Suprapubic skin (tissue), 4 donors: ENCODE results near the gene PCDH15.

Source experiments
- EP300 ChIP-seq: sonication (generic); formaldehyde crosslinking; IDR thresholded peaks from one replicate; pipeline ENCODE4 v1.6.1; 2017; ENCODE audit warnings: antibody characterized with exemption
- POLR2A ChIP-seq, 2 donors: fragments of 450-650 bp; IDR thresholded peaks; one replicate each; pipeline ENCODE4 v1.6.1; 2017; ENCODE audit warnings: antibody characterized with exemption in 2 of 2, mild to moderate bottlenecking in 2 of 2, moderate library complexity in 2 of 2
- POLR2AphosphoS5 ChIP-seq, 3 donors: sonication (generic); formaldehyde crosslinking; IDR thresholded peaks; one replicate each; pipeline ENCODE4 v1.6.1; 2017; ENCODE audit warnings: antibody characterized with exemption in 3 of 3
- TF ChIP-seq, protein P1 (sequence below), 2 donors: fragments of 200-600 bp in 1 of 2; fragments of 450-650 bp in 1 of 2; sonication (generic) in 1 of 2; IDR thresholded peaks; one replicate each; pipeline ENCODE4 v1.5.1; 2016 to 2019; ENCODE audit warnings: antibody characterized with exemption in 2 of 2, mild to moderate bottlenecking in 1 of 2, moderate library complexity in 1 of 2

DNA sequence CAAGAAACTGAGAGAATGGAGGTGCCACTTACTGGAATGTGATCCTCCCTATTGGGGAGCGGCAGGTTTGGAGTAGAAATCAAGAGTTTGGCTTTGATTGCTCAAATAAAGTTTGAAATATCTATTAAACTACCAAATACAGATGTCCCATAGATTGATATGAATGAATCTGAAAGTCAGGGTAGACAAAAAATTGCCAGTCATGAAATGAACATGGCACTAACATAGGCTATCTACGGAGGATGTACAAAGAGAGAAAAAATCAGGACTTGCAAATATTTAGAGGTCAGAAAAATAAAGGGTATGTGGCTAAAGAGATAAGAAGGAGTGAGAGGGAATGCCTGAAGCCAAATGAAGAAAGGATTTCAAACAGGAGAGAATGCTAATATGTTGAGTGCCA lies 119.9 kb downstream of the PCDH15 start:
- TF ChIP-seq, protein P1, sequence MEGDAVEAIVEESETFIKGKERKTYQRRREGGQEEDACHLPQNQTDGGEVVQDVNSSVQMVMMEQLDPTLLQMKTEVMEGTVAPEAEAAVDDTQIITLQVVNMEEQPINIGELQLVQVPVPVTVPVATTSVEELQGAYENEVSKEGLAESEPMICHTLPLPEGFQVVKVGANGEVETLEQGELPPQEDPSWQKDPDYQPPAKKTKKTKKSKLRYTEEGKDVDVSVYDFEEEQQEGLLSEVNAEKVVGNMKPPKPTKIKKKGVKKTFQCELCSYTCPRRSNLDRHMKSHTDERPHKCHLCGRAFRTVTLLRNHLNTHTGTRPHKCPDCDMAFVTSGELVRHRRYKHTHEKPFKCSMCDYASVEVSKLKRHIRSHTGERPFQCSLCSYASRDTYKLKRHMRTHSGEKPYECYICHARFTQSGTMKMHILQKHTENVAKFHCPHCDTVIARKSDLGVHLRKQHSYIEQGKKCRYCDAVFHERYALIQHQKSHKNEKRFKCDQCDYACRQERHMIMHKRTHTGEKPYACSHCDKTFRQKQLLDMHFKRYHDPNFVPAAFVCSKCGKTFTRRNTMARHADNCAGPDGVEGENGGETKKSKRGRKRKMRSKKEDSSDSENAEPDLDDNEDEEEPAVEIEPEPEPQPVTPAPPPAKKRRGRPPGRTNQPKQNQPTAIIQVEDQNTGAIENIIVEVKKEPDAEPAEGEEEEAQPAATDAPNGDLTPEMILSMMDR (IDR thresholded peaks at IDR 0.05): no peak
- no peak for TF ChIP-seq POLR2A (IDR thresholded peaks at IDR 0.05)
- no peak for TF ChIP-seq POLR2AphosphoS5 (IDR thresholded peaks at IDR 0.05)
- TF ChIP-seq EP300: no peak
